Neutrophil (primary cell): Measurements from ENCODE around the gene TIMM13.
"Not testable (repeated sequence)": the region's sequence is repeated elsewhere in the genome, so short reads cannot be mapped to it uniquely, and the experiment has no call there.

Experiments used
- H3K27ac ChIP-seq: fragments of 200-600 bp; sonication (generic); 2 replicates; pipeline ENCODE4 v1.5.1; 2016; ENCODE audit warnings: mild to moderate bottlenecking, moderate library complexity
- H3K27me3 ChIP-seq: fragments of 200-600 bp; sonication (generic); 2 replicates; pipeline ENCODE4 v1.6.0; 2016; ENCODE audit warnings: mild to moderate bottlenecking
- H3K36me3 ChIP-seq: fragments of 200-600 bp; sonication (generic); 2 replicates; pipeline ENCODE4 v1.5.1; 2017
- H3K4me1 ChIP-seq, 2 experiments: fragments of 200-600 bp in 1 of 2; sonication (generic) in 1 of 2; 1 replicate in 1 of 2; 2 replicates in 1 of 2; pipeline versions ENCODE4 v1.5.1 to v1.6.1; 2013 to 2016; ENCODE audit warnings: low read depth in 1 of 2, low read length in 1 of 2, mild to moderate bottlenecking in 1 of 2, moderate library complexity in 1 of 2; ENCODE audit not compliant: control insufficient read depth in 1 of 2, insufficient read depth in 1 of 2
- H3K4me3 ChIP-seq, 2 experiments: fragments of 200-600 bp in 1 of 2; sonication (generic) in 1 of 2; 1 replicate in 1 of 2; 2 replicates in 1 of 2; pipeline ENCODE4 v1.5.1; 2013 to 2016; ENCODE audit warnings: low read depth in 1 of 2, low read length in 1 of 2, mild to moderate bottlenecking in 1 of 2, moderate library complexity in 1 of 2
- H3K9me3 ChIP-seq: fragments of 200-600 bp; sonication (generic); 2 replicates; pipeline ENCODE4 v1.5.1; 2016
- CTCF ChIP-seq: fragments of 200-600 bp; sonication (generic); IDR thresholded peaks from 2 replicates; pipeline ENCODE4 v1.5.1; 2016; ENCODE audit warnings: antibody characterized with exemption

The TIMM13 gene

GRCh38 chr19:2474232-2475017, 47.0 kb upstream of the TIMM13 start:
- Histone ChIP-seq H3K4me3 (peak overlapping the region; percentile 98 to 100), H3K36me3 (peaks cover 17% of the 10 kb centered on the region), H3K27me3 (no peaks in the 10 kb centered on the region), H3K4me1 (peaks cover 36 to 40% of the 10 kb centered on the region in 2 experiments), H3K9me3 (no peaks in the 10 kb centered on the region), H3K27ac (peak overlapping the region; percentile 88)
- peak; percentile 99 for TF ChIP-seq CTCF

DNA sequence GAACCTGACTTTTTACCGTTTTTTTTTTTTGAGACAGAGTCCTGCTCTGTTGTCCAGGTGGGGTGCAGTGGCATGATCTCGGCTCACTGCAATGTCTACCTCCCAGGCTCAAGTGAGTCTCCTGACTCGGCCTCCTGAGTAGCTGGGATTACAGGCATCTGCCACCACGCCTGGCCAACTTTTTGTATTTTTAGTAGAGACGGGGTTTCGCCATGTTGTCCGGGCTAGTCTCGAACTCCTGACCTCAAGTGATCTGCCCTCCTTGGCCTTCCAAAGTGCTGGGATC, 42.5 kb upstream of the TIMM13 start:
- H3K9me3 ChIP-seq, H3K27me3 ChIP-seq, H3K36me3 ChIP-seq, H3K4me1 ChIP-seq, H3K27ac ChIP-seq, H3K4me3 ChIP-seq: not testable (repeated sequence)

DNA sequence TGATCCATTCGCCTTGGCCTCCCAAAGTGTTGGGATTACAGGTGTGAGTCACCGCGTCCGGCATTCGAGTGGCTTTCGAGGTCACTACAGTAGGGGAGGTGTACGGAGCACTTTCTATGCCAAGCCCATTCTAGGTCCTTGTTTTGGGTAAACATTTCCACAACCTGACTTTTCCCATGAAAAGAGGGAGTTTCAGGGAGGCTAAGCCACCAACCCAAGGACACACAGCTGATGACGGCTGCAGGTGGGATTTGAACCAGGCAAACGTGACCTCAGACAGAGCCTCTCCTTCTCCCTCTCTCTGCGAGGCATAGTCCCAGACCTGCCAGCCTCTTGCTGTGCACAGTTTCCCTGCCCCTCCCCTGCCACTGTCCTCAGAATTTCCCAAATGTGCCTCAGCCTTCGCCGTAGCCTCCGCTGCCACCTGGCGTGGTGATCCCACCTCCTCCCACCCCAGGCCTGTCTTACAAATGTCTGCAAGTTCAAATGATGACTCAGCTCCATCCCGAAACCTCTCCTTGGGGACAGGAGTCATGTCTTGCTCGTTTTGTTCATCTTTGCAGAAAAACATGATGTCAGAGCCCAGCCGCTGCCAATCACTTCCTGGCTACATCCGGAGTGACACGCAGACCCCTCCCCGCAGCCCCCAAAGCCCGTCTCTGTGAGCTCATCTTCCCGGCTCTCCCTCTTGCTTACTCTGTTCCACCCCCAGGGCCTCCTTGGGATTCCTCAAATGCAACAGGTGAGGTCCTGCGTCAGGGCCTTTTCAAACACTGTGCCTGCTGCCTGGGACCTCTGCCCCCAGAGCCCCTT, 41.9 kb upstream of the TIMM13 start:
- Histone ChIP-seq H3K27me3 (no peaks in the 10 kb centered on the region), H3K36me3 (no peaks in the 10 kb centered on the region), H3K27ac (no peak overlapping the region), H3K4me1 (peaks cover 2 to 3% of the 10 kb centered on the region in 2 experiments), H3K4me3 (no peak overlapping the region), H3K9me3 (no peaks in the 10 kb centered on the region)
- TF ChIP-seq CTCF, result no peak

- H3K27ac ChIP-seq, result no peak overlapping the region
- H3K4me1 ChIP-seq, result no peaks in the 10 kb centered on the region
- no peaks in the 10 kb centered on the region for H3K36me3 ChIP-seq
- no peak for TF ChIP-seq CTCF
- no peaks in the 10 kb centered on the region for H3K9me3 ChIP-seq
- no peak overlapping the region for H3K4me3 ChIP-seq
- H3K27me3 ChIP-seq, result no peaks in the 10 kb centered on the region
Measured at GRCh38 chr19:2468596-2468995, 41.2 kb upstream of the TIMM13 start.

DNA sequence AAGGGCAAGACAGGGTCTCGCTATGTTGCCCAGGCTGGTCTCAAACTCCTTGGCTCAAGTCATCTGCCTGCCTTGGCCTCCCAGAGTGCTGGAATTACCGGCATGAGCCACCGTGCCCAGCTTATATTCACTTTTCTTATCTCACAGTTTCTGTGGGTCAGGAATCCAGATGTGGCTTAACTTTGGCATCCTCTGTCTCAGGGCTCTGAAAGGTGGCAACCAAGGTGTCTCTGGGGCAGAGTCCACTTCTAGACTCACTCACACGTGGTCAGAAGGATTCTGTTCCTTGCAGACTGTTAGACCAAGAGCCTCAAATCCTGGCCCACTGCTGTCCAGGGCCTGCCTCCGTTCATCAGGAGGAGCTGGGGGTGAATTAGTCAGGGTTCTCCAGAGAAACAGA, 37.0 kb upstream of the TIMM13 start:
- TF ChIP-seq CTCF, result no peak
- Histone ChIP-seq H3K4me3 (no peak overlapping the region), H3K9me3 (no peaks in the 10 kb centered on the region), H3K27ac (no peak overlapping the region), H3K36me3 (no peaks in the 10 kb centered on the region), H3K4me1 (peaks cover 20 to 26% of the 10 kb centered on the region in 2 experiments), H3K27me3 (peaks cover 10% of the 10 kb centered on the region)

- not testable (repeated sequence) for H3K36me3 ChIP-seq, H3K27ac ChIP-seq, H3K9me3 ChIP-seq, H3K4me3 ChIP-seq
- Histone ChIP-seq H3K4me1 (peaks cover 22 to 27% of the 10 kb centered on the region in 2 experiments), H3K27me3 (peaks cover 10% of the 10 kb centered on the region)
Measured at GRCh38 chr19:2463694-2464093, 36.3 kb upstream of the TIMM13 start.
